PFSK-1 (cell line): ENCODE results near the gene ENTPD2.

Experiments
- FOXP2 ChIP-seq: optimal IDR thresholded peaks from 2 replicates; pipeline ENCODE3; 2011; ENCODE audit warnings: borderline replicate concordance, control low read depth, inconsistent platforms; ENCODE audit not compliant: insufficient read depth; ENCODE audit errors: extremely low read length, extremely low read depth
- POLR2AphosphoS5 ChIP-seq: IDR thresholded peaks from 2 replicates; pipeline ENCODE4 v1.6.1; 2012; ENCODE audit warnings: low read depth, mild to moderate bottlenecking, control low read depth, low read length, moderate library complexity
- REST ChIP-seq, 2 experiments: IDR thresholded peaks; 2 replicates each; pipeline versions ENCODE4 v1.6.1 to v1.8.0; 2011 to 2012; ENCODE audit warnings: low read depth in 2 of 2, low read length in 2 of 2, control low read depth in 1 of 2, inconsistent platforms in 1 of 2, mild to moderate bottlenecking in 1 of 2, moderate library complexity in 1 of 2; ENCODE audit not compliant: insufficient read depth in 1 of 2
- SIN3A ChIP-seq: IDR thresholded peaks from 2 replicates; pipeline ENCODE4 v1.6.1; 2012; ENCODE audit warnings: mild to moderate bottlenecking, low read length, moderate library complexity, borderline replicate concordance; ENCODE audit not compliant: insufficient read depth
- TAF1 ChIP-seq: IDR thresholded peaks from 2 replicates; pipeline ENCODE4 v1.6.1; 2012; ENCODE audit warnings: low read length, control low read depth, borderline replicate concordance; ENCODE audit not compliant: insufficient read depth

- TF ChIP-seq POLR2AphosphoS5 = no peak
- no peak for TF ChIP-seq TAF1
- TF ChIP-seq REST (IDR thresholded peaks at IDR 0.05; ENCODE audit: insufficient read depth in 1 of 2, low read depth in 2 of 2, low read length in 2 of 2) = no peak
- TF ChIP-seq SIN3A = no peak
- TF ChIP-seq FOXP2 = no peak
Measured at GRCh38 chr9:137023583-137023991, 30.3 kb downstream of the ENTPD2 start.
